ENCODE measurements around the gene TBP.
"Not testable (repeated sequence)": the region's sequence is repeated elsewhere in the genome, so short reads cannot be mapped to it uniquely, and the experiment has no call there.

Gene TBP

DNA sequence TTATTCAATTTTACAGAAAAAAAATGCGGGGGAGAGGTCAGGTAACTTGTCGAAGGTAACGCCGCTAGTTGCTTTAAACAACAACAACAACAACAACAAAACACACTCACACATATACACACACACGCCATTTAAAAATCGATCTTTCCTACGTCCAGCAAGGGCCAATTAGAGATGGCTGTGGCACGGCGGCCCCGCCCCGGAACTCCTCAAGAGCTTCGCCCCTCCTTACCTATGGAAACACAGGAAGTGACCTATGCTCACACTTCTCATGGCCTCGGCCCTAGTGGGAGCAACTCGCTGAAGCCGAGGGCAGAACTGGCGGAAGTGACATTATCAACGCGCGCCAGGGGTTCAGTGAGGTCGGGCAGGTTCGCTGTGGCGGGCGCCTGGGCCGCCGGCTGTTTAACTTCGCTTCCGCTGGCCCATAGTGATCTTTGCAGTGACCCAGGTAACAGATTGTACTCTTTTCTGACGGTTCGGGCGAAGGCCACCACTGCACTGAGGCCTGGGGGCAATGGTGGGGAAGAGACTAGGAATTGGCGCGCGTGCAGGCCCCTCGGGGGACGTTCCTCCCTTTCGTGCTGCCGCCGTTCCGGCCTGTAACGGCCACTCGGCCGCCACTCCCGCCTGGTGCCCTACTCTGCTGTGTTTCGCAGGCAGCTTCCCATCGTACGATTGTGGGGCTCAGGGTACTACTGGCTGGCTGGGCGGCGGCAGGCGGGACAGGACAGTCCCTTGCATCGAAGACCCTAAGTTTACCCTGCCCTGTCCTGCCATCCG, at the start of gene TBP:
Gene TBP, plus strand, starts transcription at position 357 of the 783 bp plus-strand sequence. CDS start 2,661 bp downstream, outside the sequence.
- in situ Hi-C loops (cut with HindIII; ENCODE audit: low sequenced_read_pairs) = no loop called here

DNA sequence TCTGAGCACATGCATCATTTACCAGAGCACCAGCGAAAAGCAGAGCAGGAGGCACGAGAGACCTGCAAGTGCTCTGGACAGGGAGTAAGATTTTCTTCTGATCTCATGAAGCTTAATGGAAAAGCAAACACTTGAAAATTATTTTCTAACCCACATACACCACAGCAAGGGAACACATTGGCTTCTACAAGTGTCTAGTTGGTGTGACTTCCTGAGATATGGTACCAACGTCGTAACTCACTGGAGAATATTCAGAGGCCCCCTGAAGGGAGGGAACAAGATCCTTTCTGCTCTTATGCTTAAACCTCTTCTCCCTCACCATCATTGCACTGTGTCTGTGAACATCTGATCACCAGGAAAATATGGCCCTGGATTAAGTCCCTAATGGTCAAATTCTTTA, 49.7 kb upstream of the TBP start:
- in situ Hi-C loops (cut with HindIII; ENCODE audit: low sequenced_read_pairs) = no loop called here

DNA sequence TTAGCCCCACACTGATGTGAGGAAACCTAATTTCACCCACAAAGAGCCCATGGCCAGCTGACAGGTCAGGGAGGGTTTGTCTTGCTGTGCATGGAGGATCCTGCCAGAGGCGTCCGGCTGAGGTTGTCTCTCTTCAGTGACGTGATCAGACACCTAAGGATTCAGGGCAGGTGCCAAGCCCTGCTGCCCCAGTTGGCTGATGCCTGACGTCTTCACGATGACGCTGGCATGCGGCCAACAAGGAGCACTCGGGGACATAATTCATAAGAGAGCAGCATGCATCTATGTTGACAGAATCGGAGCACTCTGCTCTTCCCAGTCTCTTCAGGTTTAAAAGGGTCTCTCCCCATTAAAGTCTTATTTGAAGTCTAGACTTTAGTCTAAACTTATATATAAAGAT, 48.9 kb upstream of the TBP start:
- in situ Hi-C loops (cut with HindIII; ENCODE audit: low sequenced_read_pairs) = no loop called here

DNA sequence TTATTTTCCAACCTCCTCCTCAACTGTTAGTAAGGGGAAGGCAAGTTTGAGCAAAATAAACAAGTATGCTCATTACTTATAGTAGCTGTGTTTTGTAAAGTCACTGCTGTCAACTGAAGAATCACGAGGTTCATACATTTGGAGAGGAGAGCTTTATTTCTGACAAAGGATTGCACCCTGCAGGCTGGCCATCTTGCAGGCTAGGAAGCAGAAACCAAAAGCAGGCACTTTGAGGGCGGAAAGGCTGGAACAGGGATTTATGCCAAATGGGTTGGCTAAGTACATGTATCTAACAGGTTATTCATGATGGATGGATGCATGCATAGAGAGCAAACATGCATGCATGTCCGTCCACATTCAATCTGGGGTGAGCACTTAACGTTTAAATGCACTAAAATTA, 47.7 kb upstream of the TBP start:
- in situ Hi-C loops (cut with HindIII; ENCODE audit: low sequenced_read_pairs) = no loop called here

DNA sequence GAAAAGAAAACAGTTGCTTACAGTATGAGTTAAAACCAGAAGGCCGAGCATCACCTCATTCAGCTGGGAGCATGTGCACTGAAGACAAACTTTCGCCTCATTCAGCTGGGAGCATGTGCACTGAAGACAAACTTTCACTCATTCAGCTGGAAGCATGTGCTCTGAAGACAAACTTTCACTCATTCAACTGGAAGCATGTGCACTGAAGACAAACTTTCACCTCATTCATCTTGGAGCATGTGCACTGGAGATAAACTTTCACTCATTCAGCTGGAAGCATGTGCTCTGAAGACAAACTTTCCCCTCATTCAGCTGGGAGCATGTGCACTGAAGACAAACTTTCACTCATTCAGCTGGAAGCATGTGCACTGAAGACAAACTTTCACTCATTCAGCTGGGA, 46.4 kb upstream of the TBP start:
- in situ Hi-C loops (cut with HindIII; ENCODE audit: low sequenced_read_pairs) = not testable (repeated sequence)

DNA sequence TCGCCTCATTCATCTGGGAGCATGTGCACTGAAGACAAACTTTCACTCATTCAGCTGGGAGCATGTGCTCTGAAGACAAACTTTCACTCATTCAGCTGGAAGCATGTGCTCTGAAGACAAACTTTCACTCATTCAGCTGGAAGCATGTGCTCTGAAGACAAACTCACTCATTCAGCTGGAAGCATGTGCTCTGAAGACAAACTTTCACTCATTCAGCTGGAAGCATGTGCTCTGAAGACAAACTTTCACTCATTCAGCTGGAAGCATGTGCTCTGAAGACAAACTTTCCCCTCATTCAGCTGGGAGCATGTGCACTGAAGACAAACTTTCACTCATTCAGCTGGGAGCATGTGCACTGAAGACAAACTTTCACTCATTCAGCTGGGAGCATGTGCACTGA, 45.9 kb upstream of the TBP start:
- in situ Hi-C loops (cut with HindIII; ENCODE audit: low sequenced_read_pairs) = not testable (repeated sequence)

DNA sequence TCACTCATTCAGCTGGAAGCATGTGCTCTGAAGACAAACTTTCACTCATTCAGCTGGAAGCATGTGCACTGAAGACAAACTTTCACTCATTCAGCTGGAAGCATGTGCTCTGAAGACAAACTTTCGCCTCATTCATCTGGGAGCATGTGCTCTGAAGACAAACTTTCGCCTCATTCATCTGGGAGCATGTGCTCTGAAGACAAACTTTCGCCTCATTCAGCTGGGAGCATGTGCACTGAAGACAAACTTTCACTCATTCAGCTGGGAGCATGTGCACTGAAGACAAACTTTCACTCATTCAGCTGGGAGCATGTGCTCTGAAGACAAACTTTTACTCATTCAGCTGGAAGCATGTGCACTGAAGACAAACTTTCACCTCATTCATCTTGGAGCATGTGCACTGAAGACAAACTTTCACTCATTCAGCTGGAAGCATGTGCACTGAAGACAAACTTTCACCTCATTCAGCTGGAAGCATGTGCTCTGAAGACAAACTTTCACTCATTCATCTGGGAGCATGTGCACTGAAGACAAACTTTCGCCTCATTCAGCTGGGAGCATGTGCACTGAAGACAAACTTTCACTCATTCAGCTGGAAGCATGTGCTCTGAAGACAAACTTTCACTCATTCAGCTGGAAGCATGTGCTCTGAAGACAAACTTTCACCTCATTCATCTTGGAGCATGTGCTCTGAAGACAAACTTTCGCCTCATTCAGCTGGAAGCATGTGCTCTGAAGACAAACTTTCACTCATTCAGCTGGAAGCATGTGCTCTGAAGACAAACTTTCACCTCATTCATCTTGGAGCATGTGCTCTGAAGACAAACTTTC, 45.1 kb upstream of the TBP start:
- in situ Hi-C loops (cut with HindIII; ENCODE audit: low sequenced_read_pairs) = not testable (repeated sequence)

DNA sequence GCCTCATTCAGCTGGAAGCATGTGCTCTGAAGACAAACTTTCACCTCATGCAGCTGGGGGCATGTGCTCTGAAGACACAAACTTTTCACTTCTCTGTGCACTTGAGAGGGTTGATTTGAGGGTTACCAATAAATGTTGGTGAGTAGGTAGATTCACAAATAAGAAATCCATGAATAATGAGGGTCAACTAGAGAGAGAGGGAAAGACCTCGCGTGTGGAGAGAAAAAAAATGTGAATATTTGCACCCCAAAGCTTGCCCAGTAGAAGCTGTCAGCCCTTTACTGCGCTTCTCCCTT, 44.5 kb upstream of the TBP start:
- in situ Hi-C loops (cut with HindIII; ENCODE audit: low sequenced_read_pairs) = no loop called here

DNA sequence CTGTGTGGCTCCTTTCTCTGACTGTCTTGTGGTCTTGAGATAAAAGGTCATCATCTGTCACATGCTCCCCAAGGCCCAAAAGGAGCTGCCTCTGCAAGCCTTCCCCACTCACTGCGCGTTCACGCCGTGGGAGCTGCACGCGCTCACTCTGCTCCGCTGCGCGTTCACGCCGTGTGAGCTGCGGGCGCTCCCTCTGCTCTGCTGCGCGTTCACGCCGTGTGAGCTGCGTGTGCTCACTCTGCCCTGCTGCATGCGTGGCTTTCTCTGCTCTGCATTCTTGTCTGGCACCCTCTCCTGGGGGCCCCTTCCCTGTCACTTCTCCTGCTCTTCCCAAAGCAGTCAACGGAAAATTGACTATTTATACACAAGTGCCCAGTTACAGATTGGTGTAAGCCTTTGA, 43.5 kb upstream of the TBP start:
- in situ Hi-C loops (cut with HindIII; ENCODE audit: low sequenced_read_pairs) = no loop called here

DNA sequence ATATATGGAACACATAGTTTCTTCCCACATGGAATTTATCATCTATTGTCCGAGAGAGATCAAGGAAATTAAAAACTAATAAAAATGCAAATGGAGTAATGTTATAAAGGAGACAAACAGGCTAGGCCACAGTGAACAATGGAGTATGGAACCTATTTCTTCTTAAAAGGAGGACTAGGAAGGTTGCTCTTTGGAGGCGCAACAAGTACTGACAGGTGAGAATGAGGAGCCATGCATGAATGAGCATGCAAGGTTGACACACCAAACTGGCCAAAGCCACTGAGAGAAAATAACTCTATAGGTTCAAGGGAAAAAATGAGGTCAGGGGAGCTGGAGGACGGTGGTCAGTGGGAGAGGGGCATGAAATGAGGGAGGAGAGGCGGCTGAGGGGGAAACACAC, 41.9 kb upstream of the TBP start:
- in situ Hi-C loops (cut with HindIII; ENCODE audit: low sequenced_read_pairs) = no loop called here

DNA sequence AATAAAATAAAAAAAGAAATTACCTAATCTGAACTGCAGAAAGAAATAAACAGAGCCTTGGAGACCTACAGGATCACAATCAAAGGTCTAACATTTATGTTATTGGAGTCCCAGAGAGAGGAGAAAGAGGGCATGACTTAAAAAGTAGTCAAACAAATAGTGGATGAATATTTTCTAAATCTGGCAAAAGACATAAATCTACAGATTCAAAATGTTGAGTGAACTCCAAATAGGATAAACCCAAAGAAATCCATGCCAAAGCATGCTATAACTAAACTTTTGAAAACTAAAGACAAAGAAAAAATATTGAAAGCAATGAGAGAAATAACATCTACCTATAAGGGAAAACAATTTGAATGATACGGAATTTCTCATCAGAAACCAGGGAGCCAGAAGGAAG, 39.3 kb upstream of the TBP start:
- in situ Hi-C loops (cut with HindIII; ENCODE audit: low sequenced_read_pairs) = no loop called here

DNA sequence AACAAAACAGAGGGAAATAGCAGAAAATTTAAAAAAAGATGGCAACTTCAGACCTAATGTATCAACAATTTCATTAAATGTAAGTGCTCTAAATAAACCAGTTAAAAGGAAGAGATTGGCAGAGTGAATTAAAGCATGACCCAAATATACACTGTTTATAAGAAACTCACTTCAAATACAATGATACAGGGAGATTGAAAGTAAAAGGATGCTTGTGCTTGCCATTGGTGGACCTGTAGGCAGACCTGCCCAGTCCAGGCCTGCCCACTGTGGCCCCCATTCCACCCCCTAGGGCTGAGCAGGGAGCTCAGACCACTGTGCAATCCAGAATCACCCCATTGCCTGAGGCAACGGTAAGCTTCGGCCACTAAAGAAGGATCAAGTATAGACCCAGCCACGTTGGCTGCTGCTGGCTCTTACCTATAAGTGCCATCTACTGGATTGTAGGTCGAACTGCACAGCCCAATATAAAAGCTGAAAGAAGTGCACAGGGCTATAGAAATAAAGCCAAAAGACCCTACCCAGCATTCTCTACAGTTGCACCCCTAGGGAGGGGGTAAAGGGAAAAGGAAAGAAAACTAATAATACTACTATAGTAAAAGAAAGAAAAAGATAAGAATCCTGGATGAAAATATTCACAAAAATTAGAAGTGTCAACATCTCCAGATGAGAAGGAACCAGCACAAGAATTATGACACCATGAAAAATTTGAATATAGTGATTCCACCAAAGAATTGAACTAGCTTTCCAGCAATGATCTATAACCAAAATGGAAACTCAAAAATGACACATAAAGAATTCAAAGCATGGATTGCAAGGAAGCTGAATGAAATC, 37.2 kb upstream of the TBP start:
- in situ Hi-C loops (cut with HindIII; ENCODE audit: low sequenced_read_pairs) = no loop called here

DNA sequence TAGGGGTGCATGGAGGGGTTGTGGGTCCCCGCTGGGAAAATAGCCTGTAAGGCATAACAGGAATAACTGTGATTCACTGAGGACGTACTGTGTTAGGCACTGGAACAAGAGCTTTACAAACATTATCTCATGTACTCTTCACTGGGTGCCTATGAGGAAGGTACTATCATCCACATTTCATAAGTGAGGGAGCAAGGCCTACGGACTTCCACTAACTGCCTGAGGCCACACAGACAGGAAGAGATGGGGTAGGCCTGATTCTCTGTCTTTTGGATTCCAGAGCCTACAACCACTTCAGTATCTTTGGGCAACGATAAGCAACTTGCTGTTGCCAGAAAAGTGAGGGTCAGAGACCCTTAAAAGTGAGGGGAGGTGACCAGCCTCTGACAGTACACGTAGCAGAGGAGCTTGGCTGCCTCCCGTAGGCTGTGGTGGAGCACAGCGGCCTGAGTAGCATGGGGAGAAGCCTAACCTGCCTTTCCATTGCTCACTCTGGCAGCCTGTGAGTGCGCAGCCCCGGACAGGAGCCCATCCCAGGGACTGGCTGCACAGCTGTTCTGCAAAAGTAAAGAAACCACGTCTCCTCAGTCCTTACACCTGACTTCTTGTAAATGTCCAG, 31.5 kb upstream of the TBP start:
- in situ Hi-C loops (cut with HindIII; ENCODE audit: low sequenced_read_pairs) = no loop called here

DNA sequence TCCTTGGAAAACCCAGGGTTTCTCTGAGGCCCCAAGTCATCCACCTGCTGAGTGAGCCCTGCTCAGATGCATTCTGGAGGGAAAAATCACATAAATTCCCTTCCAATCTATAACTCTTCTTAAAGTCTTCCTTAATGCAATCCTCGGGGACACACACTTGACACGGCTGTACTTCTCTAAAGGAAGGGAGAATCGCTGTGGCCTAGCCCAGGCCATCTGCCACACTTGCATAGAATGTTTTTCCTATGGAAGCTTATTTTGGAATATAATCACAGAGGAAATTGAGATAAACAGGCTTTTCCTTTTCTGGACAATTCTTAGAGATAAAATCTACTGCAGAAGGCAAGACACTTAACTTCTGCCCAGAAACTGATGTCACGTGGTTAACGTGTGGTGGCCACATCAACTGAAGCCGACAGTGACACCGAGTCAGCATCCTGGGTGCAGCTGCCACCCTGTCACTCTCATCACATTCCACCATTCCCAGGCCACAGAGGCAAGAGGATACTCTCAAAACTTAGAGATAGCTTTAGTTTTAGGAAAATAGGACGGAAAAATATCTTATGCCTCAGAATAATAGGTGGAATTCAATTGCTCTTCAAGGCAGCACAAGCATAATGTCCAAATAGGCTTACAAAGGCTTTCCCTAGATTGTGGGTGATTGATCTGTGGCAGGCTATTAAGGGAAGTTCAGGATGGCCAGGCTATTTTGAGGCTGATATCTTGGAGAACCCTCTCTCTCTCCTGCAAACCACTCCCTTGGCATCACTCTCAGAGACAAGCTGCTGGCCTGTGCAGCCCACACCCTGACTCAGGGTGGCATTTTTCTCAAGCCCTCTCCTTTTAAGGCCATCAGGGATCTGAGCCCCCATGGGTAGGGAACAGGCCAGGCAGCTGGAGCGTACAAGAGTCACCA, 30.7 kb upstream of the TBP start:
- in situ Hi-C loops (cut with HindIII; ENCODE audit: low sequenced_read_pairs) = no loop called here

DNA sequence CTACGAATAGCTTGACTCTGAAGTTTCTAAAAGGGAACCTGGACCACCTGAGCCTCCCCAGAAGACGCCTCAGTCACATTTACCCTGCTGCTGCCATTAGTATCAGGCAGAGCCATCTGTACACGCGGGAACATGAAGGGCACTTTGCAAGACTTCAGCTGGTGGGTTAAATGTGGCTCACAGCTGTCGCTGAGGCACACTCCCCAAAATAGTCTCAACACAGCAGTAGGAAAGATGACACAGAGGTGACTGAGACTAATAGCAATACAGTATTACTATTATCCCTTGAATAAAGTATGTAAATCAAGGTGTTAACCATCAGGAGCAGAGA, 30.0 kb upstream of the TBP start:
- in situ Hi-C loops (cut with HindIII; ENCODE audit: low sequenced_read_pairs) = no loop called here

DNA sequence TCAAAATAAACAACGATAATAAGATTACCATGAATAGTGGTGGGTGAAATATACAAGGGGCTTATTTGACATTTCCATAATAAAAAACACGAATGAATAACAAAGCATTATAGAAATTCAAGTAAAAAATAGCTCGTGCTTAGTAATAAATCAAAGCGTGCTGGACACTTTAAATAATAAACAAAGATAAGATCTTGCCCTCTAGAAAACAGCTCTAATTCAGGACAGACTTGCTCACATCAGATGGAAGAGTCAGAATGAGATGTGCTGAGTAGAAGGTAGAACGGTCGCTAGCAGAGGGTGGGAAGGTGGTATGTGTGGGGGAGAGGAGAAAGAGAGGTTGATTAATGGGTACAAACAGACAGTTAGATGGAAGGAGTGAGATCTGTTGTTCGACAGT, 28.4 kb upstream of the TBP start:
- in situ Hi-C loops (cut with HindIII; ENCODE audit: low sequenced_read_pairs) = no loop called here

DNA sequence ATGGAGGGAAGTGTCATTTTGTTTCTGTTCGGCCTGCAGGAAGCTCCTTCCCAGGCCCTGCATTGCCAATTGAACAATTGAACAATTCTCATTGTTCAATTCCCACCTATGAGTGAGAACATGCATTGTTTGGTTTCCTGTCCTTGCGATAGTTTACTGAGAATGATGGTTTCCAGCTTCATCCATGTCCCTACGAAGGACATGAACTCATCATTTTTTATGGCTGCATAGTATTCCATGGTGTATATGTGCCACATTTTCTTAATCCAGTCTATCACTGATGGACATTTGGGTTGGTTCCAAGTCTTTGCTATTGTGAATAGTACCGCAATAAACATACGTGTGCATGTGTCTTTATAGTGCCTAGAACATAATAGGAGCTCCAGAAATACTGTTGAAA, 26.2 kb upstream of the TBP start:
- in situ Hi-C loops (cut with HindIII; ENCODE audit: low sequenced_read_pairs) = not testable (repeated sequence)

DNA sequence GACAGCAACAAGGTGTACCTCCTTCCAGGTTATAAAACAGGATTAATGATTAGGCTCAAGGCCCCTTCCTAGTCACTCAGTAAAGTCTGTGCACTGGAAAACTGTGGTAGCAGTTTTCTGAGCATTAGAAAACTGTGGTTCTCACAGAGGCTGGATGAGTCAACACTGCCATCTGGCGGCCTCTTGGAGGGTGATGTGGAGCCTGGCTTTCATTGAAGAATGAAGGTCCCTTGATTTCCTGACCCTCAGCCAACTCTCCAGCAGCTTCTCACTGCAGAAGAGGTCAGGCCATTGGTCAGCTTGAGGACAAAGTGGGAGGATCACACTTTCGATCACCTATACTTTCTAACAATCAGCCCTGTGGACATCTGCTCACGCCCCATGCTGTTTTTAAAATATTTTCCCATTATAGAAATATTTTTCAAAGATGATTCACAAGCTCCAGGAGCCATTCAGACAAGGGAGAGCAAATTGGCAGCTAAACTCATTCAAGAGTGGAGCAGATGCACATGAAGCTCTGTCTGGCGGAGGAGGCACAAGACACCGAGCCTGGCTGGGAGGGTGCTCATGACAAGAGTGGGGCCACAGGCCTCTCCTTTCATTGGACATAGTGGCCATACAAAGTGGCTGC, 24.2 kb upstream of the TBP start:
- in situ Hi-C loops (cut with HindIII; ENCODE audit: low sequenced_read_pairs) = no loop called here

DNA sequence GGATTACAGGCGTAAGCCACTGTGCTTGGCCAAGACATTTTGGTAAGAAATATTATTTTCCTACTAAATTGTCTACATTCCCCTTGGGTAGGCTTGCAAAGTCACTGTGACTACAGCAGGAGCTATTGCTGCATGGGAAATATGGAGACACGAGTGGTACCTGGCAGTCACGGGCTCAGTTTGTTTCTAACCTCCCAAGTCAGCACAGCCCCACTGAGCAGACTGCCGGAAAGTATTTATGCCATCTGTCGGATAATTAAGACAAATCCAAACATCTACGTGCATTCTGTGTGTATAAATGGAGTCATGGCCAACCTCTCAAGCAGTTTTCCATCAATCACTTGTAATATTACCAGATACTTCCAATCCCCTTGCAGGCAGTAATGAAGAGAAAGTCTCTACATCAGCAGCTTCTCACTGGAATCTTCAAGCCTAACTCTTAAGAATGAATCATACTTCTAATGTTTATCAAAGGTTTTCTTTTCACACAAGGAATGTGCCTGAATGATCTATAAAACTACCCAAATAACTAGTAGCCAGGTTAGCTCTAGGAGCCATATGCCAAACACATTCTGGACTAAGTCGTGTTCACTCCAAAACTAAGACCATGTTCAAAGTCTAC, 21.2 kb upstream of the TBP start:
- in situ Hi-C loops (cut with HindIII; ENCODE audit: low sequenced_read_pairs) = no loop called here

Data from DLD1 (cell line).